HEK293T (cell line): ENCODE data around the gene ADCY9.

ENCODE experiments used
- CTCF ChIA-PET: fragments of 350-600 bp; formaldehyde crosslinking; extraction: SDS; loops from one replicate; lab custom pipeline; 2021; ENCODE audit warnings: antibody characterized with exemption, inconsistent platforms; lab: Yijun Ruan, JAX
- POLR2A ChIA-PET: fragments of 350-600 bp; formaldehyde crosslinking; extraction: SDS; loops from one replicate; lab custom pipeline; 2020; ENCODE audit warnings: antibody characterized with exemption, inconsistent platforms; lab: Yijun Ruan, JAX
- DNase-seq: peaks from one replicate; pipeline ENCODE4 v3.0.0; 2012; ENCODE audit warnings: mixed read lengths; ENCODE audit errors: extremely low spot score
- ARNT ChIP-seq: fragments of 450-650 bp; IDR thresholded peaks from 2 replicates; pipeline ENCODE4 v1.6.1; 2017; ENCODE audit warnings: mild to moderate bottlenecking
- BHLHE40 ChIP-seq: fragments of 450-650 bp; IDR thresholded peaks from 2 replicates; pipeline ENCODE4 v1.6.1; 2016; ENCODE audit warnings: mild to moderate bottlenecking, moderate library complexity, borderline replicate concordance
- CTBP1 ChIP-seq: fragments of 450-650 bp; IDR thresholded peaks from 2 replicates; pipeline ENCODE4 v1.6.1; 2016; ENCODE audit warnings: borderline replicate concordance
- ELF4 ChIP-seq: fragments of 450-650 bp; IDR thresholded peaks from 2 replicates; pipeline ENCODE4 v1.6.1; 2017; ENCODE audit warnings: antibody characterized with exemption
- FOXA1 ChIP-seq: fragments of 450-650 bp; IDR thresholded peaks from 2 replicates; pipeline ENCODE4 v1.6.1; 2016; ENCODE audit warnings: mild to moderate bottlenecking
- FOXK2 ChIP-seq: fragments of 450-650 bp; IDR thresholded peaks from 2 replicates; pipeline ENCODE4 v1.6.1; 2016; ENCODE audit warnings: mild to moderate bottlenecking
- FOXM1 ChIP-seq: fragments of 450-650 bp; IDR thresholded peaks from 2 replicates; pipeline ENCODE4 v1.6.1; 2017; ENCODE audit warnings: mild to moderate bottlenecking, borderline replicate concordance
- HDGF ChIP-seq: fragments of 450-650 bp; IDR thresholded peaks from 2 replicates; pipeline ENCODE4 v1.6.1; 2017; ENCODE audit warnings: antibody characterized with exemption, borderline replicate concordance
- L3MBTL2 ChIP-seq: fragments of 450-650 bp; conservative IDR thresholded peaks from 2 replicates; pipeline ENCODE4 v1.6.1; 2016; ENCODE audit warnings: mild to moderate bottlenecking
- LEF1 ChIP-seq: fragments of 450-650 bp; IDR thresholded peaks from 2 replicates; pipeline ENCODE4 v1.6.1; 2017; ENCODE audit warnings: mild to moderate bottlenecking, borderline replicate concordance
- NFRKB ChIP-seq: fragments of 450-650 bp; IDR thresholded peaks from 2 replicates; pipeline ENCODE4 v1.6.1; 2016; ENCODE audit warnings: mild to moderate bottlenecking, moderate library complexity
- SP1 ChIP-seq: fragments of 450-650 bp; IDR thresholded peaks from 2 replicates; pipeline ENCODE4 v1.6.1; 2017
- SUZ12 ChIP-seq: fragments of 450-650 bp; IDR thresholded peaks from 2 replicates; pipeline ENCODE4 v1.6.1; 2016; ENCODE audit warnings: mild to moderate bottlenecking
- TARDBP ChIP-seq: fragments of 450-650 bp; IDR thresholded peaks from 2 replicates; pipeline ENCODE4 v1.6.1; 2016
- ZNF384 ChIP-seq: fragments of 450-650 bp; IDR thresholded peaks from 2 replicates; pipeline ENCODE4 v1.6.1; 2016
- TF ChIP-seq, protein P1 (sequence below): fragments of 450-650 bp; IDR thresholded peaks from 2 replicates; pipeline ENCODE4 v1.6.1; 2016

The ADCY9 gene

DNA sequence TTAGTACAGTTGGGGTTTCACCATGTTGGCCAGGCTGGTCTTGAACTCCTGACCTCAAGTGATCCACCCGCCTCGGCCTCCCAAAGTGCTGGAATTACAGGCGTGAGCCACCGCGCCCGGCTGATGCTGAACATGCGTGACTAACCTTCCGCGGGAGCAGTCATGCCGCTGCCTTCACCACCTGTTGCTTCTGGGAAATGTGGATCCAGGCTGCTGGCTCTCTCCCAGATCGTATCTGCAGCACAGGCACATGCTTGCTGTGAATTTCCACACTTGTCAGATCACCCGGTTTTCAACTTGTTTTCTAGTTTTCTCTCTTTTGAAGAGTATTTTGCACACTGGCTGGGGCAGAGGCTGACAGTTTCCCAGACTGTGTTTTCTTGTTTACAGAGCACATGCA lies 97.9 kb downstream of the ADCY9 start:
- no peak for DNase-seq
- TF ChIP-seq SP1 (no peak), LEF1 (no peak)
- TF ChIP-seq, protein P1, sequence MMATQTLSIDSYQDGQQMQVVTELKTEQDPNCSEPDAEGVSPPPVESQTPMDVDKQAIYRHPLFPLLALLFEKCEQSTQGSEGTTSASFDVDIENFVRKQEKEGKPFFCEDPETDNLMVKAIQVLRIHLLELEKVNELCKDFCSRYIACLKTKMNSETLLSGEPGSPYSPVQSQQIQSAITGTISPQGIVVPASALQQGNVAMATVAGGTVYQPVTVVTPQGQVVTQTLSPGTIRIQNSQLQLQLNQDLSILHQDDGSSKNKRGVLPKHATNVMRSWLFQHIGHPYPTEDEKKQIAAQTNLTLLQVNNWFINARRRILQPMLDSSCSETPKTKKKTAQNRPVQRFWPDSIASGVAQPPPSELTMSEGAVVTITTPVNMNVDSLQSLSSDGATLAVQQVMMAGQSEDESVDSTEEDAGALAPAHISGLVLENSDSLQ = no peak
- CTCF ChIA-PET = no interaction called here
- POLR2A ChIA-PET = no interaction called here

DNA sequence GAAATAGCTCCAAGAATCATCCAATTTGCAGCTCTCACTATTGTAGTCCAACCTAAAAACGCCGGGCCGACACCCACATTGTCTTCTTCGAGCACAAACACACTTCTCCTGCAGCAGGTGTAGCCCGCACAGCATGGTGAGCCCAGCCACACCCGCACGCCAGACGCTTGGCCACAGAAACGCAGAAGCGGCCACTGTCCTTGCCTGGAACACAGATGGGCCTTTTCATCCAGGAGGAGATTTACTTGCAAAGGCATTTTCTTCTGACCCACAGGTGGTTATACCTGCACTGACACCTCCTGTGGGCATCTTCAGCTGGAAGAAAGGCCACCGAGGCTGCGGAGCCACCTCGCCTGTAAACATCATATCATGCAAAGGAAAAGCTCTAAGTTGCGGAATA lies 98.4 kb downstream of the ADCY9 start:
- ChIA-PET POLR2A (no interaction called here), CTCF (no interaction called here)
- no peak for DNase-seq
- TF ChIP-seq ZNF384 = no peak
- no peak for TF ChIP-seq LEF1
- no peak for TF ChIP-seq ARNT
- TF ChIP-seq L3MBTL2 = no peak
- no peak for TF ChIP-seq CTBP1
- TF ChIP-seq SUZ12 = no peak

DNA sequence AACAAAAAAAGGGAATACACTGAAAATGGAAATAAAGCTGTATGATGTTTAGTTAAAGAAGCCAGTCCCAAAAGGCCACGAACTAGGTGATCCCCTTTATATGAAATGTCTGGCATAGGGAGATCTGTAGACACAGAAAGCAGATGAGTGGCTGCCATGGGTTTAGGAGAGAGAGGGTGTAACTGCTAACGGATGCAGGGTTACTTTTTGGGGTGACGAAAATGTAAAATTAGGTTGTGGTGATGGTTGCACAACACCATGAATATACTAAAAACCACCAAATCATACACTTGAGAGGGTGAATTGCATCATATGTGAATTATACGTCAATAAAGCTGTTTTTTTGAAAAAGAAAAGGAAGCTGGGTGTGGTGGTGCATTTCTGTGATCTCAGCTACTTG lies 99.6 kb downstream of the ADCY9 start:
- DNase-seq = no peak
- POLR2A ChIA-PET = no interaction called here
- no peak for TF ChIP-seq ARNT
- TF ChIP-seq L3MBTL2 = no peak
- TF ChIP-seq NFRKB = no peak
- no peak for TF ChIP-seq FOXA1
- TF ChIP-seq HDGF = no peak
- no peak for TF ChIP-seq LEF1
- no peak for TF ChIP-seq ELF4
- no peak for TF ChIP-seq FOXK2
- TF ChIP-seq FOXM1 = no peak
- no peak for TF ChIP-seq ZNF384
- no peak for TF ChIP-seq SP1
- TF ChIP-seq, protein P1 = no peak
- no peak for TF ChIP-seq CTBP1
- TF ChIP-seq TARDBP = no peak
- no peak for TF ChIP-seq BHLHE40
- CTCF ChIA-PET = interaction anchor here (0.6 to 0.7 kb wide), 2 partner anchors 42 to 203 kb away, joined by 3 read pairs; no protein-coding TSS in a partner anchor

DNA sequence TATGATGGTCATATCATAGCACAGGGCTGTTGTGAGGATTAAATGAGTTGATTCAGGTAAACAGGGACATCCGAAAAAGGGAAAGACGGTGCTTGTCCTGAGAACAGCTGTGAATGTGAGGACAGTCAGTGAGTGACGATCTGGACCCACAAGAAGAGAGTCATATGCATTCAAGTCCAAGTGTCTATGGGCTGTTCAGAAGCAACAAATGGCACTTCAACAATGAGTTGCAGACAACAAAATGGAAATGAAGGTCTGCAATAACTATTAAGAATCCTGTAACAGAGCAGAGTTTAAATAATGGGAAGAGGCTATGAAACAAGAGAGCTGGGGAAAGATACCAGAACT lies 100.3 kb downstream of the ADCY9 start:
- ChIA-PET CTCF (interaction anchor here (0.7 kb wide), 1 partner anchor 43 kb away, joined by 3 read pairs; no protein-coding TSS in a partner anchor), POLR2A (no interaction called here)

DNA sequence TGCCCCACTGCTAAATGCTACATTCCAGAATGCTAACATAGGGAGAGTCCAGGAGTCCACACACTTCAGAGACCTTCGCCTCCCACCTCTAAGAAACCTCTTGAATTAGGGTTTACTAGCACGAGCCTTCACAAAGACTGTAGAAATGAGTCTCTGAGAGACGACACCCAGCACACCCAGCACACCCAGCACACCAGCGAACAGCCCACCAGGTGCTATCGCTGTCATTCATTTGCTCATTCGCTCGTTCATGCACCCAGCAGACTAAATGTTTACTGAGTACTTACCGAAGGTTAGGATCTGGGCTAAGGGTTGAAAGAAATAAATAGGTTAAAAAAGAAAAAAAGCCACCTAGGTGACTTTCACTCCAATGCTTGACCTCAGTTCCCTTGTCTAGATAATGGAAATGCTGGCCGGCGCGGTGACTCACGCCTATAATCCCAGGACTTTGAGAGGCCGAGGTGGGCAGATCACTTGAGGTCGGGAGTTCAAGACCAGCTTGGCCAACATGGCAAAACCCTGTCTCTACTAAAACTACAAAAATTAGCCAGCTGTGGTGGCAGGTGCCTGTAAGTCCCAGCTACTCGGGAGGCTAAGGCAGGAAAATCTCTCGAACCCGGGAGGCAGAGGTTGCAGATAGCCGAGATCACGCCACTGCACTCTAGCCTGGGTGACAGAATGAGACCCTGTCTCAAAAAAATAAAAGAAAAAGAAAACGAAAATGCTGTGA lies 100.8 kb downstream of the ADCY9 start:
- TF ChIP-seq HDGF (no peak), SUZ12 (no peak), NFRKB (no peak), TARDBP (no peak), L3MBTL2 (no peak), FOXM1 (no peak), SP1 (no peak), ZNF384 (no peak), FOXK2 (no peak), LEF1 (no peak), FOXA1 (no peak), ELF4 (no peak), ARNT (no peak), BHLHE40 (no peak)
- TF ChIP-seq, protein P1 = no peak
- ChIA-PET POLR2A (no interaction called here), CTCF (no interaction called here)
- DNase-seq = no peak

More for the DNA sequence above, 100.3 kb downstream of the ADCY9 start:
- DNase-seq = no peak
- TF ChIP-seq CTBP1 (no peak), ARNT (no peak), LEF1 (no peak), FOXK2 (no peak)

DNA sequence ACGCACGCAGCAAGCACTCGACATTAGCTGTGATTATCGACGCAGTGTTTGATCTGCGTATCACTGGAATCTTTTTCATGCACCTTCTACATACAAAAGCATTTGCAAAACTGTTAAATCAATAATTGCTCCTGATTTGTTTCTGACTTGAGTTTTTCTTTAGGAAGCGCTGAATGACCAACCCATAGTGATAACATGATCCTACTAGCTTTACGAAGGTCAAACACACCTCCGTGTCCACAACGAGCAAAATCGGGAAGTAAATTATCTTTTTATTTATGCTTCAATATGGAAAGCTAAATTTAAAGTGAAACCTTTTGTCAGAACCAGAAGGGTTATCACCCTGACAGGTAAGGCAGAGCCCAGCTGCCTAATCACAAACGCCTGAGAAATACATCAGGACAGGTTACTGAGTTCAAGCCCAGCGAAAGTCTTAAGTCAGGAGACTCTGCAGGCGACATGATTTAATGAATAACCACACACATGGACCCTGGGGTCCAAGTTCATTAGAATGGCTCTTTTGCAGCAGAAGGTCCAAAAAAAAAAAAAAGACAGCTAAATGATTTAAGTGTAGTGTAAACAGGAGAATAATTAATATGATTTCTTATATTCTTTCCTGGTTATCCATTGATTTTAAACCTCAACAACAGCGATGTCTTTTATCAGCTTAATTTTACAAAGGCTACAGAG lies 104.2 kb downstream of the ADCY9 start:
- TF ChIP-seq, protein P1 = no peak
- TF ChIP-seq SP1 (no peak), NFRKB (no peak), FOXM1 (no peak), L3MBTL2 (no peak), HDGF (no peak), TARDBP (no peak), LEF1 (no peak), ZNF384 (no peak), FOXA1 (no peak), ARNT (no peak), SUZ12 (no peak), BHLHE40 (no peak), FOXK2 (no peak), CTBP1 (no peak), ELF4 (no peak)
- ChIA-PET CTCF (interaction anchor here (0.5 to 0.9 kb wide), 2 partner anchors 84 to 242 kb away, joined by 4 read pairs; no protein-coding TSS in a partner anchor), POLR2A (no interaction called here)
- DNase-seq = no peak
